Measurements from ENCODE around the gene RPL18.

Gene RPL18

DNA sequence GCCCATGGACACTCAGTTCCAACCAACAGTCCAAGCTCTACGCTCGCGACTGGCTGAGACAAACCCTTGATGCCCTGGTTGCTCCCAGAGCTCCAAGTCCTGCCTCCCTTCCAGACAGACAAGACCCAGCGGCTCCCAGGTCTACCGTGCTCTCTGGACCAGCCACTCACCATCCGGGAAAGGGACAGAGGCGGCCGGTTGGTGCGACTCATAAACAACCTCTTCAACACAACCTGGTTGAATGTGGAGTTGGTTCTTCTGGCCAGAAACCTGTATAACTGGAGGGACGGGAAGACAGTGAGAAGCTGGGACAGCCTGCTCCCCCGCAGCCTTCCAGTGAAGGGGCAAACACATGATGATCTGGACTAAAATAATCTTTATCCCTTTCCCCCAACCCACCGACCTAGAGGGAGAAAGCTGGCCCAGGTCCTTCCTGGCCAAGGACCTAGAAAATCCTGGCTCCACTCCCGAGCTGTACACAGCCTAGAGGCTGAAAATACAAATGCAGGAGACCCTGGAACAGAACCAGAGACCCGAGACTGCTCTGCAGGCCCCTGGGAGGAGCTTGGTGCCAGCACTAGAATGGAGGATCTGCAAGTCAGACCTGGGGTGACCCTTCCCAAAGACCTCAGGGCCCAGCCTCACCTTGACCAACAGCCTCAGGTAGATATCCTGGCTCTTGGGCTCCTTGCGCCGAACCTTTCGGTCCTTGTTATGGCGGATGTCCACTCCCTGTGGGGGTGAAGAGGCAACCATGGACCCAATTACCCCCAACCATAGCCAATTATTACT is 1.6 kb downstream of the RPL18 start:
- peak overlapping the region; percentile 66; the same call in 1 of the 2 replicates for H3K27ac ChIP-seq
- peak overlapping the region; percentile 63 for H3K4me2 ChIP-seq
- peaks cover 10% of the 10 kb centered on the region; the same call in 1 of the 2 replicates for H3K36me3 ChIP-seq (ENCODE audit: insufficient read depth)
- peaks cover 35% of the 10 kb centered on the region for H3K79me2 ChIP-seq (ENCODE audit: insufficient read depth, low read depth)
- H3K4me3 ChIP-seq (IDR thresholded peaks at IDR 0.05; ENCODE audit: insufficient read depth, low read depth, low read length), result peak overlapping the region; percentile 9
- H4K20me1 ChIP-seq (ENCODE audit: insufficient read depth), result peaks cover 26% of the 10 kb centered on the region
- H3K9ac ChIP-seq, result peak overlapping the region; percentile 94; the same call in 1 of the 2 replicates
- no peaks in the 10 kb centered on the region for H3K27me3 ChIP-seq (ENCODE audit: insufficient read depth, low read depth)
- TF ChIP-seq, protein P1, sequence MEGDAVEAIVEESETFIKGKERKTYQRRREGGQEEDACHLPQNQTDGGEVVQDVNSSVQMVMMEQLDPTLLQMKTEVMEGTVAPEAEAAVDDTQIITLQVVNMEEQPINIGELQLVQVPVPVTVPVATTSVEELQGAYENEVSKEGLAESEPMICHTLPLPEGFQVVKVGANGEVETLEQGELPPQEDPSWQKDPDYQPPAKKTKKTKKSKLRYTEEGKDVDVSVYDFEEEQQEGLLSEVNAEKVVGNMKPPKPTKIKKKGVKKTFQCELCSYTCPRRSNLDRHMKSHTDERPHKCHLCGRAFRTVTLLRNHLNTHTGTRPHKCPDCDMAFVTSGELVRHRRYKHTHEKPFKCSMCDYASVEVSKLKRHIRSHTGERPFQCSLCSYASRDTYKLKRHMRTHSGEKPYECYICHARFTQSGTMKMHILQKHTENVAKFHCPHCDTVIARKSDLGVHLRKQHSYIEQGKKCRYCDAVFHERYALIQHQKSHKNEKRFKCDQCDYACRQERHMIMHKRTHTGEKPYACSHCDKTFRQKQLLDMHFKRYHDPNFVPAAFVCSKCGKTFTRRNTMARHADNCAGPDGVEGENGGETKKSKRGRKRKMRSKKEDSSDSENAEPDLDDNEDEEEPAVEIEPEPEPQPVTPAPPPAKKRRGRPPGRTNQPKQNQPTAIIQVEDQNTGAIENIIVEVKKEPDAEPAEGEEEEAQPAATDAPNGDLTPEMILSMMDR (conservative IDR thresholded peaks at IDR 0.05; ENCODE audit: low read depth, low read length), result no peak; the same call in 1 of the 2 replicates
- H2AFZ ChIP-seq (ENCODE audit: low read depth), result no peak overlapping the region
- peaks cover 18% of the 10 kb centered on the region for H3K4me1 ChIP-seq (ENCODE audit: low read depth, poor library complexity, severe bottlenecking)

DNA sequence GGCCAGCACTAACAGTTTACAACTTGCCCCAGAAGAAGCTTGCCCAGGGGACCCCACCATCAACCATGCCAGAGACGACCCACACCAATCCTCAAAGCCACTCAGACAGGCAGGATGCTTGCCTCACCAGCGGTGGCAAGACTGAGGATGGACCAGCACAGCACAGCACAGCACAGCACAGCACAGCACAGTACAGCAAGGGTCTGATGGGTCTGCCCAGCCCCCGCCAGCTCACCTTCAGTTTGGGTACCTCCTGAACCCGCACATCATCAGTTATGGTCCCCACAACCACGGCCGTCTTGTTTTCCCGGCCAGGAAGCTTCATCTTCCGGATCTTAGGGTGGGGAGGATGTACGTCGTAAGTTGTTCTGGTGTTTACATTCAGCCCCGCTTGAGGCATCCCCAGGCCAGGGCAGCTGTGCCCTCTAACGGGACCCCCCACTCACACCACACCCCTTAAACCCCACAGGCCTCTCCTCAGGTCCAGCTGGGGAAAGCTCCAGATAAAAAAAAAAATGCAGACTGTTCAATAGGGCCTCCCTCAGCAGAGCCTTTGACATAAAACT is 2.4 kb downstream of the RPL18 start:
- H3K79me2 ChIP-seq (ENCODE audit: insufficient read depth, low read depth), result peaks cover 35% of the 10 kb centered on the region
- H4K20me1 ChIP-seq (ENCODE audit: insufficient read depth), result peaks cover 26% of the 10 kb centered on the region
- H3K4me1 ChIP-seq (ENCODE audit: low read depth, poor library complexity, severe bottlenecking), result peaks cover 18% of the 10 kb centered on the region
- H3K27me3 ChIP-seq (ENCODE audit: insufficient read depth, low read depth), result no peaks in the 10 kb centered on the region
- no peak overlapping the region for H2AFZ ChIP-seq (ENCODE audit: low read depth)
- H3K4me3 ChIP-seq (IDR thresholded peaks at IDR 0.05; ENCODE audit: insufficient read depth, low read depth, low read length), result no peak overlapping the region
- H3K27ac ChIP-seq, result no peak overlapping the region
- H3K36me3 ChIP-seq (ENCODE audit: insufficient read depth), result peaks cover 10% of the 10 kb centered on the region; the same call in 1 of the 2 replicates
- H3K9ac ChIP-seq, result no peak overlapping the region
- TF ChIP-seq, protein P1 (conservative IDR thresholded peaks at IDR 0.05; ENCODE audit: low read depth, low read length), result no peak
- H3K4me2 ChIP-seq, result no peak overlapping the region

DNA sequence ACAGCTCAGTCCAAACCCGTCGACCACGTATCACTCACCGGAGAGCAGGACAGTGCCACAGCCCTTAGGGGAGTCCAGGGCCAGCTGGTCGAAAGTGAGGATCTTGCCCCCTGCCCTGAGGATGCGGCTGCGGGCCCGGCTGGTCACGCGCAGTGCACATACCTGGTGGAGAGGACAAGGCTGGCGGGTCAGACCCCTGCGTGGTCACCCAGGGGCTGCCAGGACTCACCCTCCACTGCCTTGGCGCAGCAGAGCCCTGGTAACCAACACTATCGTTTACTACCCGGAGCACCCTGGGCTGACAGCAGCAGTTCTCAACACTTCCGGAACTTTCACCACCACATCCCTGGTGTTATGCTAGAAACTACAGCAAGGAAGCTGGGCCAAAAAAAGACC is 2.9 kb downstream of the RPL18 start:
- no peak overlapping the region for H3K9ac ChIP-seq
- peaks cover 10% of the 10 kb centered on the region; the same call in 1 of the 2 replicates for H3K36me3 ChIP-seq (ENCODE audit: insufficient read depth)
- H3K4me1 ChIP-seq (ENCODE audit: low read depth, poor library complexity, severe bottlenecking), result peaks cover 18% of the 10 kb centered on the region
- H2AFZ ChIP-seq (ENCODE audit: low read depth), result no peak overlapping the region
- TF ChIP-seq, protein P1 (conservative IDR thresholded peaks at IDR 0.05; ENCODE audit: low read depth, low read length), result no peak
- no peak overlapping the region for H3K27ac ChIP-seq
- H4K20me1 ChIP-seq (ENCODE audit: insufficient read depth), result peaks cover 26% of the 10 kb centered on the region
- no peak overlapping the region for H3K4me3 ChIP-seq (IDR thresholded peaks at IDR 0.05; ENCODE audit: insufficient read depth, low read depth, low read length)
- H3K4me2 ChIP-seq, result no peak overlapping the region
- H3K79me2 ChIP-seq (ENCODE audit: insufficient read depth, low read depth), result peaks cover 35% of the 10 kb centered on the region
- H3K27me3 ChIP-seq (ENCODE audit: insufficient read depth, low read depth), result no peaks in the 10 kb centered on the region

DNA sequence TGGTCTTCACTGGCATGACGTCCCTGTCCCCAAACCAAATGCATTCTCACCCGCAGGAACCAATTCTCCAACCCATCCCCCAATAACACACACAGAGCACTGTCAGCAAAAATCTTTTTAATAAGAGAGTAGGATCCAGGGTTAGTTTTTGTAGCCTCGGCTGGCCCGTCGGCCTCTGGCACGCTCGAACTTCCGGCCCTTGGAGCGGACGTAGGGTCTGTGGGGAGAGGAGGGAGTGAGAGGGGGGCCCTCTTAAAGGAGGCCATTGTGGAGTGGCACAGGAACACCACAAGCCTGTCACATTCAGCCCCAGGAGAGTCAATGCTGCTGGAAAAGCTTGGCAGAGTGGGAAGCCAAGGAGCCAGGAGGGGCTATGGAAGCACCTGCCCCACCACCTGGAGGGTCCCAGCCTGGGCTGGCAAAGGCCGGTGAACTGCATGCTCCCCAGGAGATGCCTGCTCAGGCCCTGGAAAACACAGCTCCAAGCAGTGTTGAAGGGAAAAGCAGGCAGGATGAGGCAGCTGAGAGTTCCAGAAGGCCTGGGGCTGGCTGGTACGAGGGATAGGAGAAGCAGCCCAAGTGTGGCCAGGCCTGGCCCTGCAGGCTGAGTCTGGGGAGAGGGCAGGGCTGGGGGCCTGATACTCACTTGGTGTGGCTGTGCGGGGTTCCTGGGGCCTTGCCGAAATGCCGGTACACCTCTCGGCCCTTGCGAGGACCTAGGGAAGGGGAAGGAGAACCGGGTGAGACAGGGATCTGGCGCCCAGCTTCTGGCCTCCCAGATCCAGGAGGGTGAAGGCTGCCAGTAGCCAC is 3.5 kb downstream of the RPL18 start:
- TF ChIP-seq, protein P1 (conservative IDR thresholded peaks at IDR 0.05; ENCODE audit: low read depth, low read length), result no peak
- Histone ChIP-seq H3K27ac (no peak overlapping the region), H3K36me3 (ENCODE audit: insufficient read depth) (peaks cover 10% of the 10 kb centered on the region; the same call in 1 of the 2 replicates), H3K4me1 (ENCODE audit: low read depth, poor library complexity, severe bottlenecking) (peaks cover 17% of the 10 kb centered on the region), H3K4me2 (no peak overlapping the region), H4K20me1 (ENCODE audit: insufficient read depth) (peaks cover 26% of the 10 kb centered on the region), H3K27me3 (ENCODE audit: insufficient read depth, low read depth) (no peaks in the 10 kb centered on the region), H3K79me2 (ENCODE audit: insufficient read depth, low read depth) (peaks cover 35% of the 10 kb centered on the region), H3K4me3 (IDR thresholded peaks at IDR 0.05; ENCODE audit: insufficient read depth, low read depth, low read length) (no peak overlapping the region), H2AFZ (ENCODE audit: low read depth) (no peak overlapping the region), H3K9ac (no peak overlapping the region)
